HEK293 (cell line): ENCODE results near the gene CXCL12.

Source experiments
- CTCF ChIA-PET: fragments of 350-600 bp; formaldehyde crosslinking; extraction: SDS; loops from one replicate; lab custom pipeline; 2021; ENCODE audit warnings: antibody characterized with exemption; lab: Yijun Ruan, JAX
- POLR2A ChIA-PET: fragments of 300-600 bp; formaldehyde crosslinking; extraction: SDS; loops from one replicate; lab custom pipeline; 2020; ENCODE audit warnings: antibody characterized with exemption, inconsistent platforms; lab: Yijun Ruan, JAX
- H3K27ac ChIP-seq: fragments of 200-500 bp; sonication (Bioruptor generic); 2 replicates; pipeline ENCODE4 v1.5.1; 2014; ENCODE audit warnings: low read depth, low read length, control low read depth, inconsistent platforms; ENCODE audit errors: extremely low read depth
- H3K36me3 ChIP-seq, 2 experiments: fragments of 200-500 bp in 1 of 2; sonication (Bioruptor generic) in 1 of 2; 1 replicate in 1 of 2; 2 replicates in 1 of 2; pipeline ENCODE4 v1.5.1; 2014 to 2017; ENCODE audit warnings: inconsistent platforms in 2 of 2, low read length in 2 of 2; ENCODE audit not compliant: control insufficient read depth in 2 of 2, insufficient read depth in 1 of 2
- H3K4me1 ChIP-seq: fragments of 200-500 bp; sonication (Bioruptor generic); 2 replicates; pipeline ENCODE4 v1.5.1; 2014; ENCODE audit warnings: mild to moderate bottlenecking, low read length, inconsistent platforms; ENCODE audit not compliant: control insufficient read depth, insufficient read depth
- H3K4me3 ChIP-seq: 2 replicates; pipeline ENCODE4 v1.5.1; 2011; ENCODE audit warnings: low read depth, mild to moderate bottlenecking, control low read depth, low read length, moderate library complexity
- H3K9me3 ChIP-seq: fragments of 200-500 bp; sonication (Bioruptor generic); 2 replicates; pipeline ENCODE4 v1.5.1; 2014; ENCODE audit warnings: low read depth, low read length, inconsistent platforms; ENCODE audit not compliant: control insufficient read depth, insufficient read depth
- HIC1 ChIP-seq: fragments of 450-650 bp; formaldehyde crosslinking; IDR thresholded peaks from 2 replicates; pipeline ENCODE4 v1.5.1; 2016; ENCODE audit warnings: missing biosample characterization, missing genetic modification characterization
- HOXC10 ChIP-seq: sonication (generic); formaldehyde crosslinking; IDR thresholded peaks from 2 replicates; pipeline ENCODE4 v1.8.1; 2023; ENCODE audit warnings: mild to moderate bottlenecking, missing genetic modification reagents
- KLF10 ChIP-seq: fragments of 450-650 bp; IDR thresholded peaks from 2 replicates; pipeline ENCODE4 v1.5.1; 2018; ENCODE audit warnings: missing biosample characterization, mild to moderate bottlenecking, missing genetic modification characterization
- MZF1 ChIP-seq: fragments of 450-650 bp; formaldehyde crosslinking; IDR thresholded peaks from 2 replicates; pipeline ENCODE4 v1.5.1; 2017; ENCODE audit warnings: missing biosample characterization, missing genetic modification characterization, borderline replicate concordance
- PRDM6 ChIP-seq: fragments of 450-650 bp; formaldehyde crosslinking; IDR thresholded peaks from 2 replicates; pipeline ENCODE4 v1.5.1; 2017; ENCODE audit warnings: missing biosample characterization, missing genetic modification characterization
- TCF7L2 ChIP-seq: IDR thresholded peaks from 2 replicates; pipeline ENCODE4 v1.6.1; 2011; ENCODE audit warnings: low read depth, mild to moderate bottlenecking, inconsistent platforms, low read length, moderate library complexity, borderline replicate concordance
- TRIM28 ChIP-seq: IDR thresholded peaks from 2 replicates; pipeline ENCODE4 v1.6.1; 2011; ENCODE audit warnings: low read length, control low read depth, borderline replicate concordance
- ZFP37 ChIP-seq: fragments of 450-650 bp; formaldehyde crosslinking; IDR thresholded peaks from 2 replicates; pipeline ENCODE4 v1.5.1; 2016; ENCODE audit warnings: missing biosample characterization, missing genetic modification characterization
- ZNF132 ChIP-seq: fragments of 450-650 bp; formaldehyde crosslinking; IDR thresholded peaks from 2 replicates; pipeline ENCODE4 v1.5.1; 2017; ENCODE audit warnings: missing biosample characterization, missing genetic modification characterization, borderline replicate concordance
- ZNF223 ChIP-seq: fragments of 450-650 bp; formaldehyde crosslinking; IDR thresholded peaks from 2 replicates; pipeline ENCODE4 v1.5.1; 2016; ENCODE audit warnings: missing biosample characterization, missing genetic modification characterization
- ZNF266 ChIP-seq: fragments of 450-650 bp; formaldehyde crosslinking; IDR thresholded peaks from 2 replicates; pipeline ENCODE4 v1.5.1; 2016; ENCODE audit warnings: missing biosample characterization, missing genetic modification characterization, low read depth
- ZNF280D ChIP-seq: fragments of 450-650 bp; formaldehyde crosslinking; IDR thresholded peaks from 2 replicates; pipeline ENCODE4 v1.5.1; 2016; ENCODE audit warnings: missing biosample characterization, missing genetic modification characterization
- ZNF423 ChIP-seq: fragments of 450-650 bp; formaldehyde crosslinking; IDR thresholded peaks from 2 replicates; pipeline ENCODE4 v1.5.1; 2016; ENCODE audit warnings: missing biosample characterization, missing genetic modification characterization
- ZNF510 ChIP-seq: fragments of 450-650 bp; formaldehyde crosslinking; IDR thresholded peaks from 2 replicates; pipeline ENCODE4 v1.5.1; 2018; ENCODE audit warnings: mild to moderate bottlenecking, missing genetic modification characterization, missing biosample characterization; ENCODE audit not compliant: insufficient replicate concordance
- ZNF529 ChIP-seq: fragments of 450-650 bp; formaldehyde crosslinking; IDR thresholded peaks from 2 replicates; pipeline ENCODE4 v1.5.1; 2017; ENCODE audit warnings: missing genetic modification characterization, missing biosample characterization; ENCODE audit not compliant: insufficient replicate concordance
- ZNF596 ChIP-seq: fragments of 450-650 bp; IDR thresholded peaks from 2 replicates; pipeline ENCODE4 v1.5.0; 2018; ENCODE audit warnings: missing biosample characterization, mild to moderate bottlenecking, missing genetic modification characterization, moderate library complexity
- ZNF624 ChIP-seq: fragments of 450-650 bp; formaldehyde crosslinking; IDR thresholded peaks from 2 replicates; pipeline ENCODE4 v1.5.1; 2017; ENCODE audit warnings: missing biosample characterization, missing genetic modification characterization
- ZNF654 ChIP-seq: fragments of 450-650 bp; formaldehyde crosslinking; IDR thresholded peaks from 2 replicates; pipeline ENCODE4 v1.5.1; 2016; ENCODE audit warnings: low read depth, missing biosample characterization, missing genetic modification characterization
- ZNF658 ChIP-seq: fragments of 450-650 bp; formaldehyde crosslinking; IDR thresholded peaks from 2 replicates; pipeline ENCODE4; 2016; ENCODE audit warnings: missing biosample characterization, missing genetic modification characterization
- ZNF664 ChIP-seq: fragments of 450-650 bp; formaldehyde crosslinking; IDR thresholded peaks from 2 replicates; pipeline ENCODE4 v1.5.1; 2016; ENCODE audit warnings: missing biosample characterization, missing genetic modification characterization
- ZNF768 ChIP-seq: fragments of 450-650 bp; formaldehyde crosslinking; IDR thresholded peaks from 2 replicates; pipeline ENCODE4 v1.5.1; 2018; ENCODE audit warnings: missing biosample characterization, mild to moderate bottlenecking, missing genetic modification characterization

The CXCL12 gene

GRCh38 chr10:44427037-44427436 is 42.1 kb upstream of the CXCL12 start:
- POLR2A ChIA-PET = no interaction called here
- CTCF ChIA-PET = interaction anchor here (1.0 kb wide), 1 partner anchor 28 kb away, joined by 3 read pairs; no protein-coding TSS in a partner anchor
- Histone ChIP-seq H3K27ac (no peak overlapping the region), H3K9me3 (no peaks in the 10 kb centered on the region), H3K4me1 (no peaks in the 10 kb centered on the region), H3K36me3 (no peaks in the 10 kb centered on the region), H3K4me3 (no peak overlapping the region)
- TF ChIP-seq HOXC10 (no peak), PRDM6 (no peak), ZNF768 (tag by site-specific recombination) (no peak), ZNF266 (no peak)

GRCh38 chr10:44426247-44427034 is 41.5 kb upstream of the CXCL12 start:
- ChIA-PET POLR2A (no interaction called here), CTCF (interaction anchor here (0.6 kb wide), 1 partner anchor 35 kb away, joined by 5 read pairs; no protein-coding TSS in a partner anchor)
- Histone ChIP-seq H3K4me1 (no peaks in the 10 kb centered on the region), H3K9me3 (no peaks in the 10 kb centered on the region), H3K36me3 (no peaks in the 10 kb centered on the region), H3K4me3 (no peak overlapping the region), H3K27ac (no peak overlapping the region)
- TF ChIP-seq KLF10 (tag by site-specific recombination) (no peak), TCF7L2 (no peak)

GRCh38 chr10:44425466-44425865 is 40.6 kb upstream of the CXCL12 start:
- Histone ChIP-seq H3K4me1 (no peaks in the 10 kb centered on the region), H3K36me3 (no peaks in the 10 kb centered on the region), H3K4me3 (no peak overlapping the region), H3K9me3 (no peaks in the 10 kb centered on the region), H3K27ac (no peak overlapping the region)
- CTCF ChIA-PET = interaction anchor here (0.6 kb wide), 2 partner anchors 14 to 18 kb away, joined by 3 read pairs; no protein-coding TSS in a partner anchor
- POLR2A ChIA-PET = no interaction called here
- no peak for TF ChIP-seq ZNF423 (tag by site-specific recombination)
- TF ChIP-seq TCF7L2 = no peak
- TF ChIP-seq ZNF223 (tag by site-specific recombination) = no peak
- no peak for TF ChIP-seq MZF1 (tag by site-specific recombination)
- no peak for TF ChIP-seq ZNF664 (tag by site-specific recombination)
- no peak for TF ChIP-seq KLF10 (tag by site-specific recombination)

- CTCF ChIA-PET = interaction anchor here (0.6 kb wide), 2 partner anchors 15 to 18 kb away, joined by 3 read pairs; no protein-coding TSS in a partner anchor
- no peaks in the 10 kb centered on the region for H3K4me1 ChIP-seq
- no peaks in the 10 kb centered on the region for H3K9me3 ChIP-seq
- POLR2A ChIA-PET = no interaction called here
- no peak overlapping the region for H3K27ac ChIP-seq
- no peak overlapping the region for H3K4me3 ChIP-seq
- no peaks in the 10 kb centered on the region for H3K36me3 ChIP-seq
- TF ChIP-seq ZFP37 (tag by site-specific recombination) (no peak), HIC1 (tag by site-specific recombination) (no peak), ZNF658 (tag by site-specific recombination) (no peak), MZF1 (tag by site-specific recombination) (no peak), ZNF624 (tag by site-specific recombination) (no peak), ZNF280D (tag by site-specific recombination) (no peak), ZNF529 (tag by site-specific recombination) (no peak), ZNF510 (tag by site-specific recombination) (no peak), ZNF654 (tag by site-specific recombination) (no peak), ZNF132 (no peak), ZNF596 (tag by site-specific recombination) (no peak), TRIM28 (no peak)
Measured at GRCh38 chr10:44424957-44425356, 40.1 kb upstream of the CXCL12 start.
